ENCODE data around the gene HLA-B. TPM values are rescaled to one million over a fixed set of nuclear protein-coding genes. Genes with fewer than 3 reads are reported as not detected.

The HLA-B gene
- total RNA-seq, 1 donor from 2014 or later: 409 TPM

- intact Hi-C loops (cut with DNase I): loop anchor here (5.0 kb wide), 1 partner anchor 83 kb away; the partner anchor contains the start of gene HLA-C
- DNase-seq (ENCODE audit: low spot score): no peak
Measured at GRCh38 chr6:31355583-31355948, 1.4 kb downstream of the HLA-B start.

DNA sequence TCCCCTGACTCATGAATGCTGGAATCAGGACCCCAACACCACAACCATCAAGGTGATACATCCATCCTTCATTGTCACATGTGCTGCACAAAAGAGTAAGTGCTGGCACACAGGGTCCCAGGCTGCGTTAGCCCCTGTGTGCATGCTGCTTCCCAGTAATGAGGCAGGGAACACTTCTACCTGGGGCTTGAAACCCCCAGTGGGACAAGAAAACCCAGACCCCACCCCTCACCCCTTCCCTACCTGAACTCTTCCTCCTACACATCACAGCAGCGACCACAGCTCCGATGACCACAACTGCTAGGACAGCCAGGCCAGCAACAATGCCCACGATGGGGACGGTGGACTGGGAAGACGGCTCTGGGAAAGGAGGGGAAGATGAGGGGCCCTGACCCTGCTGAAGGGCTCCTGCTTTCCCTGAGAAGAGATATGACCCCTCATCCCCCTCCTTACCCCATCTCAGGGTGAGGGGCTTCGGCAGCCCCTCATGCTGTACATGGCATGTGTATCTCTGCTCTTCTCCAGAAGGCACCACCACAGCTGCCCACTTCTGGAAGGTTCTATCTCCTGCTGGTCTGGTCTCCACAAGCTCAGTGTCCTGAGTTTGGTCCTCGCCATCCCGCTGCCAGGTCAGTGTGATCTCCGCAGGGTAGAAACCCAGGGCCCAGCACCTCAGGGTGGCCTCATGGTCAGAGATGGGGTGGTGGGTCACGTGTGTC is 2.0 kb downstream of the HLA-B start:
- intact Hi-C loops (cut with DNase I): loop anchor here (5.0 kb wide), 1 partner anchor 83 kb away; the partner anchor contains the start of gene HLA-C
- DNase-seq (ENCODE audit: low spot score): no peak

- intact Hi-C loops (cut with DNase I): no loop called here
- no peak for DNase-seq (ENCODE audit: low spot score)
Measured at GRCh38 chr6:31354158-31354863, 2.7 kb downstream of the HLA-B start.

- no peak for DNase-seq (ENCODE audit: low spot score)
- intact Hi-C loops (cut with DNase I): no loop called here
Measured at GRCh38 chr6:31353384-31353945, 3.5 kb downstream of the HLA-B start.

- no peak for DNase-seq (ENCODE audit: low spot score)
- intact Hi-C loops (cut with DNase I): no loop called here
Measured at GRCh38 chr6:31352683-31353383, 4.1 kb downstream of the HLA-B start.

DNA sequence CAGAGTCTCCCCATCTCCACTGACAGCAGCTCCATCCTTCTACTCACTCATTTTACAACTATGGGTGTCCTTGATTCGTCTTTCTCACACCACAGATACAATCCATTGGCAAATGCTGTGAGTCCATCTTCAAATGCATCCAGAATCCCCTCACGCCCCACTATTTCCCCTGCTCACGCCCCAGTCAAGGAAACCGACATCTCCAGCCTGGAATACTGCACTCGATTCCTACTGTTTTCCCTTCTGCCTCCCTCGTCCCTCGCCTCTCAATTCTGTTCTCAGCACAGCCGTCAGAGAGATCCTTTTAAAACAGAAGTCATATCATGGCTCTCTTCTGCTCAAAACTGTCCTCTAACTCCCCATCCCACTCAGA is 4.7 kb downstream of the HLA-B start:
- no peak for DNase-seq (ENCODE audit: low spot score)
- intact Hi-C loops (cut with DNase I): no loop called here

DNA sequence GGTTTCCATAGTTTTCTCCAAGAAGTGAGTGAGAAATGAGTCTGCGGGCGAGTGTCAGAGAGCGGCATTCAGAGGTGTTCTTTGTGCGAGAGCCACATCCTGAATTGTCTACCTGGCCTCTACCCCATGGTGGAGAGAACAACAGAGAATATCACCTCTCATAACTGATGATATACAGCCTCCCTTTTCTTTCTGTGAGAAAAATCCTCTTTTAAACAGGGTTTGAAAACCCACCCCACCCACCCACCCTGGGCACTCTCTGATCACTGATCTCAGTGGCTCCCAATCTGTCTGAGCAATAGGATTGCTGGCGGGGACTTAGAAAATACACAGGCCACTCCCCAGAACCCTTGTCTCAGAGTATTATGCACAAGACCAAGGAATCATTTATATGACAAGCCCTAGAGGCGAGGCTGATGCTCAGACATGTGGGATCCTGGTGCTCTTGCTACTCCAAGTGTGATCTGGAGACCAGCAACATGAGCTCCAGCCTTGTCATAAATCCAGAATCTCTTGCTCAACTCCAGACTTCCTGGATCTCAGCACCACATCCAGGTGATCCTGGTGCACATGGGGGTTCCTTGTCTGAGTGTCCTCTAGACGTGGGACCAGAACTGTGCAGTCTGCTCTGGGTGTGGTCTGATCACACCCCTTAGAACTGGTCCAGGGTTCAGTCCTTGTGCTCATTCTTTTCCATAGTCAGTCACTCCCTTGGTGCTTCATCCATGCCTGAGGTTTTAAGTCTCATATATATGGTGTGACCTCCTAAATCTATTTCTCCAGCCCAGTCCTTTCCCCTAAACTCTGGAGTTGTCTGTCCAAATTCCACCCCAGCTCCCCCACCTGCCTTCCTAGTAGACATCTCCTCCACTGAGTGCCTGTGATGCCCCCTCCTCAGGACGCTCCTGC is 5.3 kb downstream of the HLA-B start:
- intact Hi-C loops (cut with DNase I): no loop called here
- DNase-seq (ENCODE audit: low spot score): no peak

- DNase-seq (ENCODE audit: low spot score): no peak
- intact Hi-C loops (cut with DNase I): no loop called here
Measured at GRCh38 chr6:31351033-31351380, 6.0 kb downstream of the HLA-B start.

- DNase-seq (ENCODE audit: low spot score): no peak
- intact Hi-C loops (cut with DNase I): no loop called here
Measured at GRCh38 chr6:31350196-31351032, 6.6 kb downstream of the HLA-B start.

DNA sequence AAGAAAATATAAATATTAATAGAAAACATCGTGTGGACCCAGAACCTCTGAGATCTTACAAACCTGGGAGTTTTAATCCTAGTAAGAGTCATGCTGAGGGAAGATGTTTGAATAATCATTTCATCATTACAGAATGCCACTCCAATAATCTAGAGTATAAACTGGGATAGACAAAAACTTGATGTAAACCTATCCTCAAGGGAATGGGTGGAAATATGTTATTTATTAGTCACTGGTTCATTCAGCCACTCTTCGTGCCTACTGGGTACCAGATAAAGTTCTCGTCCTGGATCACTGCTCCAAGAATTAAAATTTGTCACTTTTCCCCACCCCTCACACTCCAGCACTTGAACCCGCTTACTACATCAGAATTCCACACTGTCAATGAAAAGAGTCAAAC is 7.7 kb downstream of the HLA-B start:
- intact Hi-C loops (cut with DNase I): no loop called here
- DNase-seq (ENCODE audit: low spot score): no peak

GRCh38 chr6:31345026-31345730 is 11.8 kb downstream of the HLA-B start:
- no peak for DNase-seq (ENCODE audit: low spot score)
- intact Hi-C loops (cut with DNase I): no loop called here

DNA sequence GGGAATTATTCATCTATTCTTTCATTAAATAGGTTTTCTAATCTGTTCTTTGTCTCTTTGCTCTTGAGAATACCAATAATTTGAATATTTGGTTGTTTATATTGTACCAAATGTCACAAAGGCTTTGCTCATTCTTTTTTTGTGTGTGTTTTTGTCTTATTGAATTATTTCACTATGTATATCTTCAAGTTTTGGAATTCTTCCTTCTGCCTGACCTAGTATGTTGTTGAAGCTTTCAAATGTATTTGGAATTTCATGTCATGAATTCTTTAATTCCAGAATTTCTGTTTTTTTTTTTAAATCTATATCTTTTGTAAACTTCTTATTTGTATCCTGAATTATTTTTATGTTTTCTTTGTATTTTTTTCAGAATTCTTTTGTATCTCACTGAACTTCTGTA is 16.8 kb downstream of the HLA-B start:
- intact Hi-C loops (cut with DNase I): no loop called here
- no peak for DNase-seq (ENCODE audit: low spot score)

- no peak for DNase-seq (ENCODE audit: low spot score)
- intact Hi-C loops (cut with DNase I): no loop called here
Measured at GRCh38 chr6:31339210-31339609, 17.8 kb downstream of the HLA-B start.

DNA sequence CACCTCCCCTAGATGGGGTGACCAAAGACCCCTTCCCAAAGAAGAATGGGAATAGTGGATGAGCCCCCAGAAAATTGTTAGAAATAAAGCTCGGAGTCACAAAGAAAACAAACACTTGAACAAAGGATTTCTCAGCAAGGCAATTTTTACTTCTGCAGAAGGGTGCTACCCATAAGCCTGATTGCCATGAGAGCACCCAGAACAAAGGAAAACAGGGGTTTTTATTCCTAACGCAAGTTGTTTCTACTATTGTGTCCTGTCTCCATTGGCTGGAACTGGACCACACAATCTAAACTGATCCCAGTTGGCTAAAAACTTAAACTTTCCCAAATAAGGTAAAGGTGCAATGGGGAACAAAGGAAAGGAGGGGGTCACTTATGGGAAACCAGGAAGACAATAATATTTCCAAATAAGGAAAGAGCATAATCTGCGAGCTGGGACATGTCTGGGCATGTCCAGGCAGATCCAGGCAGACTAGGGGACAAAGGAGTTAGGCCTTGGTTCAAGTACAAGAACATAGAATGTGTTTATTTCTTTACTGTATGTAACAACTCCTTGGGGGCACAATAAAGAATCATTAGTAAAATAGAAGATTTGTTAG is 20.0 kb downstream of the HLA-B start:
- intact Hi-C loops (cut with DNase I): no loop called here

DNA sequence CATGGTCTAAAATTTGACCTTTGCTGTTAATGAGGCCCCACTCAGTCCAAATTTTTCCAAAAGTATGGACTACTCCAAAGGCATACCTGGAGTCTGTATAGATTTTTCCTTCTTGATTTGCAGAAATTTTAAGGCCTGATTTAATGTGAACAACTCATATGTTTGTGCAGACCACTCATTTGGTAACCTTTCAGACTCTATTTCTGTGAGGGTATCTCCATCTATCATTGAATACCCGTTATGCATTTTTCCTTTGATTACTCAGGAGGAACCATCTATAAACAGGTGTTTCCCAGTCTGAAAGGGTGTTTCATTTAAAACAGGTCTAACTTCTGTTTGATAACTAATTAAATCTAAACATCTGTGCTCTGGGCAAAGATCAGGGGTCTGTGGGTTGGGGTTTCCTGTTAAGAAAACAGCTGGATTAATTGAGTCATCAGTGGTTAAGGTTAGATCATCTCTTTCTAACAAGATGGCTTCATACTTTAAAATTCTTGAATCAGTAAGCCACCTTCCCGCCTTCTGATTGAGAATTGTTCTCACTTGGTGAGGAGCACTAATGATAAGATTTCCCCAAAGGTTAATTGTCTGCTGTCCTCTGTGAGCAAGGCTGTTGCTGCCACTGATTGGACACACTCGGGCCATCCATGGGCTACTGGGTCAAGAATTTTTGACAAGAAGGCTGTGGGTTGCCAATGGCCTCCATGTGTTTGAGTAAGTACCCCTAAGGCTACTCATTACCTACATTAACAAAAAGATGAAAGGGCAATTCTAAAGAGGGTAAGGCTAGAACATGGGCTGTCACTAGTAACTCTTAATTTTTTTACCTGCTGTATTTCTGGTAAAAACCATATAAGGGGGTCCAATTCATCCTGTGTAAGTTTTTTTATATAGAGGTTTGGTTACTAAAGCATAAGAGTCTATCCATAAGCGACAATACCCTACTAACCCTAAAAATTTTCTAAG is 24.1 kb downstream of the HLA-B start:
- no peak for DNase-seq (ENCODE audit: low spot score)
- intact Hi-C loops (cut with DNase I): no loop called here

More for the DNA sequence above, 20.0 kb downstream of the HLA-B start:
- no peak for DNase-seq (ENCODE audit: low spot score)

- no peak for DNase-seq (ENCODE audit: low spot score)
- intact Hi-C loops (cut with DNase I): no loop called here
Measured at GRCh38 chr6:31328355-31328960, 28.5 kb downstream of the HLA-B start.

Data from cardiac septum (tissue), 1 donor.